ENCODE measurements around the gene CASZ1. TPM values are rescaled to one million over a fixed set of nuclear protein-coding genes. Genes with fewer than 3 reads are reported as not detected.

CASZ1 gene
- total RNA-seq, 1 donor, result 0.09 TPM

- no peak for TF ChIP-seq CTCF (IDR thresholded peaks at IDR 0.05; ENCODE audit: insufficient read depth, low read length)
- DNase-seq (ENCODE audit: low read depth), result no peak
- H3K4me3 ChIP-seq (ENCODE audit: low read depth, low read length), result no peak overlapping the region
Observed at GRCh38 chr1:10659218-10659617, 137.2 kb downstream of the CASZ1 start.

GRCh38 chr1:10658396-10659066, 137.9 kb downstream of the CASZ1 start:
- TF ChIP-seq CTCF (IDR thresholded peaks at IDR 0.05; ENCODE audit: insufficient read depth, low read length), result no peak
- no peak overlapping the region for H3K4me3 ChIP-seq (ENCODE audit: low read depth, low read length)

DNA sequence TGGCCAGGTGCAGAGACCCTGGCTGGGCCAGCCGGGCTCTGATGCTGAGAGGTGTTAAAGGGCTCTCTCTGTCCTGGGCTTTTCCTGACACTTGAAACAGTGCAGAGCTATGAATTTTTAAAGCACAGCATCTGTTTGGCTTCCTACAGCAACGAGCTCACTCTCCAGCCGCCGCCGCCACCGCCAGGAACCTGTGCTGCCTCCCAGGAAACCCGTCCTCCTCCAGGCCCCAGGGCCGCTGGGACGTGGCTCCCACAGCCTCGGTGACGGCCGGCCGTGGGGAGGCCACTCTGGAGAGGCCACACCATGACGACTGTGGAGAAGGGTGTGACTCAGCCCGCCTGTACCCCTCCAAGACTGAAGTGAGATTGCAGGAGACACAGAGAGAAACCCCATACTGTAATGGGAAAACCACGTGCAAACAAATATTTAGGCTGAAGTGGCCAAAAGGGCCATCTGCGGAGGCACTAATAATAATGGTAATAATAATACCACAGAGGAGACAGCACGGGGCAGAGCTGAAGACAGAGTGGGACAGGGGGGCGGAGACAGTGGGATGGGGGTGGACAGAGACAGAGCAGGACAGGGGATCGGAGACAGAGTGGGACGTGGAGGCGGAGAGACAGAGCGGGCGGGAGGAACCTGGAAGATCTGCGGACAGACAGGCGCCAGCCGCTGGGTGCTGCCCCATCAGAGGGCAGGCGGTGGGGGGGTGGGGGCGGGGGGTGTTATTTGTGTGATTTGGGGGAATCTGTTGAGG, 139.2 kb downstream of the CASZ1 start:
- TF ChIP-seq CTCF (IDR thresholded peaks at IDR 0.05; ENCODE audit: insufficient read depth, low read length), result no peak
- H3K4me3 ChIP-seq (ENCODE audit: low read depth, low read length), result no peak overlapping the region
- DNase-seq (ENCODE audit: low read depth), result no peak

More at GRCh38 chr1:10658396-10659066, 137.9 kb downstream of the CASZ1 start:
- DNase-seq (ENCODE audit: low read depth), result no peak

DNA sequence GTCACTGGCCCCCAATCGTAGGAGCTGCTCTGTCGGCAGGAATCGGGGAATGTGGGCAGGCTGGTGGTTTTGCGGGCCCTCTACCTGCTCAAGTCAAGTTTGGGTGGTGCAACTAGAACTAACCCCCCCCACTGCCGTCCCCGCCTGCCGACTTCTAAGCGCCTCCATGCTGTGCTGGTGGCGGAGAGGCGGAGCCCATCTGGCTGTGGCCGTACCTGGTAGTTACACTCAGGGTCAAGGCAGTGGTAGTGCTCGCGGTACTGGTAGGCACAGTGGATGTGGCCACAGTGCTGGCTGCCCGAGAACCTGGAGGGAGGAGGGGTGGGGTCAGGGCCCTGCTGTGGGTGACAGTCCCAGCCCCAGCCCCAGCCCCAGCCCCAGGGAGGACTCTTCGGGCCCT, 140.0 kb downstream of the CASZ1 start:
- no peak for DNase-seq (ENCODE audit: low read depth)
- TF ChIP-seq CTCF (IDR thresholded peaks at IDR 0.05; ENCODE audit: insufficient read depth, low read length), result no peak
- no peak overlapping the region for H3K4me3 ChIP-seq (ENCODE audit: low read depth, low read length)

DNA sequence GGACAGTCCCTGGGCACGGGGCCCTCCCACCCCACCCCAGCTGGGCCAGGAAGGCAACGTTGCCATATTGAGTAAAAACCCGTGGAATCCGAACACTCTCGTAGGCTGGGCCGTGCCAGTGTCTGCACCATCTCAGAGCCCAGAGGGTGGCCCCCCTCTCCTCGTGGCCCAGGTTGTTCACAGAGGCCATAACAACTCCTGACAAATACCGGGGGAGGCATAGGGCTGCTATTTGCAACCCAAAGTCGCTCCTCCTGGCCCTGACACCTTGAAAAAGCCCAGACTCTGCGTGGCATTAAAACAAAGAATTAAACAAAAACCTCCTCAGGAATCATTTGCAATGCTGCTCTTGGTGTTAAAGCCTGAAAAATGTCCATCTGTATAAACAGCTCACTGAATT, 141.4 kb downstream of the CASZ1 start:
- TF ChIP-seq CTCF (IDR thresholded peaks at IDR 0.05; ENCODE audit: insufficient read depth, low read length), result no peak
- no peak for DNase-seq (ENCODE audit: low read depth)
- no peak overlapping the region for H3K4me3 ChIP-seq (ENCODE audit: low read depth, low read length)

- DNase-seq (ENCODE audit: low read depth), result no peak
- TF ChIP-seq CTCF (IDR thresholded peaks at IDR 0.05; ENCODE audit: insufficient read depth, low read length), result no peak
Observed at GRCh38 chr1:10653370-10654125, 142.9 kb downstream of the CASZ1 start.

More at GRCh38 chr1:10653370-10654125, 142.9 kb downstream of the CASZ1 start:
- H3K4me3 ChIP-seq (ENCODE audit: low read depth, low read length), result no peak overlapping the region
